RWPE2 (cell line): ENCODE measurements around the gene PEX1.
"Not testable (repeated sequence)": the region's sequence is repeated elsewhere in the genome, so short reads cannot be mapped to it uniquely, and the experiment has no call there.

Experiments used
- ATAC-seq: fragments of 200-7000 bp; cut with Tn5 transposase; 3 replicates; pipeline ENCODE4 v1.9.1; 2021; ENCODE audit warnings: low read depth
- DNase-seq: peaks from one replicate; pipeline ENCODE4 v3.0.0-alpha.2; 2020; ENCODE audit warnings: low spot score
- H3K27ac ChIP-seq: fragments of 450-650 bp; 2 replicates; pipeline ENCODE4 v1.5.1; 2017; ENCODE audit warnings: mild to moderate bottlenecking; ENCODE audit not compliant: poor library complexity, severe bottlenecking
- H3K27me3 ChIP-seq: fragments of 250-450 bp; sonication (Bioruptor Pico); 2 replicates; pipeline ENCODE4 v1.5.1; 2021; ENCODE audit warnings: mild to moderate bottlenecking, moderate library complexity; ENCODE audit not compliant: insufficient read depth, poor library complexity, severe bottlenecking
- H3K36me3 ChIP-seq: fragments of 250-450 bp; sonication (Bioruptor Pico); 2 replicates; pipeline ENCODE4 v1.5.1; 2020; ENCODE audit warnings: low read depth, mild to moderate bottlenecking, moderate library complexity
- H3K4me1 ChIP-seq: fragments of 250-450 bp; sonication (Bioruptor Pico); 2 replicates; pipeline ENCODE4 v1.5.1; 2021; ENCODE audit warnings: mild to moderate bottlenecking, moderate library complexity; ENCODE audit not compliant: insufficient read depth, poor library complexity, severe bottlenecking
- H3K4me3 ChIP-seq: fragments of 250-450 bp; sonication (Bioruptor Pico); 2 replicates; pipeline ENCODE4 v1.5.1; 2021; ENCODE audit warnings: mild to moderate bottlenecking, moderate library complexity; ENCODE audit not compliant: severe bottlenecking
- H3K9me3 ChIP-seq: fragments of 250-450 bp; sonication (Bioruptor Pico); 2 replicates; pipeline ENCODE4 v1.5.1; 2021; ENCODE audit warnings: mild to moderate bottlenecking, moderate library complexity; ENCODE audit not compliant: severe bottlenecking
- TF ChIP-seq, protein P1 (sequence below): fragments of 450-650 bp; IDR thresholded peaks from one replicate; pipeline ENCODE4 v1.5.1; 2017; ENCODE audit warnings: mild to moderate bottlenecking, moderate library complexity; ENCODE audit not compliant: poor library complexity, severe bottlenecking

The PEX1 gene

DNA sequence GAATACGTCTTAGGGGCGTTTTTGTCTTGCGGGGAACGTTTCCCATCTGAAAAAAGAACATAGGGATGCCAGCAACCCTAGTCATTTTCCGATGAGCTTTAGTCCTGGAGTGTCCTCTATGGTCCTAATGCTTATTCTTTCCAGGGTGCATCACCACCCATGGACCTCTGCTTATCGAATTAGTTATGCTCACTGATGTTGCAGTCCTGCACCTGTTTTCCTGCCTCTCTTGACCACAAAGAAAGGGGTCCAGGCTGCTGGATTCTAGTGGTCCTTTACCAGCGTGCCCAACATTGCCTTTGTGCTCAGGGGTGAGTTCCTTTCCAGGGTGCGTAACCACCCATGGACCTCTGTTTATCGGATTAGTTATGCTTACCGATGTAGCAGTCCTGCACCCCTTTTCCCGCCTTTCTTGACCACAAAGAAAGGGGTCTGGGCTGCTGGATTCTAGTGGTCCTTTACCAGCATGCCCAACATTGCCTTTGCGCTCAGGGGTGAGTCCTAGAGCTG lies 53.0 kb downstream of the PEX1 start:
- not testable (repeated sequence) for H3K27me3 ChIP-seq, ATAC-seq, H3K9me3 ChIP-seq, H3K36me3 ChIP-seq, H3K4me1 ChIP-seq, H3K4me3 ChIP-seq, DNase-seq, H3K27ac ChIP-seq

DNA sequence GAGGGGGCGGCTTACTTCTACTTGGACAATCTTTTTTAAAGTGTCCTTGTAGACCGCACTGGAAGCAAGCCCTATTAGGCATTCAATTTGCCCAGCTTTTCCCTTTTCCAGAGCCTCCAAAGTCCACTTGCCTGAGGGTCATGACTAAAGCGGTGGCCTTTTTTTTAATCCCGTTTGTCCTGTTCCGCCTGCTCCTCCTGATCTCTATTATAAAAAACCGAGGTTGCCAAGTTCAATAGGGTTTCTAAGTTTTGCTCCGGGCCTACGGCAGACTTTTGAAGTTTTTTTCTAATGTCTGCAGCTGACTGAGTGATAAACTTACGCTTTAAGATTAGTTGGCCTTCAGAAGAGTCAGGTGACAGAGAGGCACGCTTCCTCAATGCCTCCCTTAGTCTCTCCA lies 54.3 kb downstream of the PEX1 start:
- H3K36me3 ChIP-seq, H3K9me3 ChIP-seq, H3K4me3 ChIP-seq, H3K4me1 ChIP-seq, H3K27me3 ChIP-seq, H3K27ac ChIP-seq, DNase-seq, ATAC-seq: not testable (repeated sequence)

DNA sequence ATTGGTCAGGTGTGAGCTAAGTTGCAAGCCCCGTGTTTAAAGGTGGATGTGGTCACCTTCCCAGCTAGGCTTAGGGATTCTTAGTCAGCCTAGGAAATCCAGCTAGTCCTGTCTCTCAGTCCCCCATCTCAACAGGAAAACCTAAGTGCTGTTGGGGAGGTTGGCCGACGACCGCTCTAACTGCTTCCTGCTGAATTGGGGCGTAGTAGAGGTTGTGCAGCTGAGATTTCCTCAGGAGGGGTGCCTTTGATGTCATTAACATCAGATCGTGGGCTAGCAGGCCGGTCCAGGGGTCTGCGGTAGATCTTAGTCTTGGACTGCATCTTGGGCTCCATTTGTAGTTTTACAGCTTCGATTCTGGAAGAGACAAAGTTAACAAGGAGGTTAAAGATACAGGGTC lies 59.7 kb downstream of the PEX1 start:
- ATAC-seq, DNase-seq, H3K27ac ChIP-seq, H3K4me3 ChIP-seq, H3K4me1 ChIP-seq, H3K27me3 ChIP-seq, H3K9me3 ChIP-seq, H3K36me3 ChIP-seq: not testable (repeated sequence)

DNA sequence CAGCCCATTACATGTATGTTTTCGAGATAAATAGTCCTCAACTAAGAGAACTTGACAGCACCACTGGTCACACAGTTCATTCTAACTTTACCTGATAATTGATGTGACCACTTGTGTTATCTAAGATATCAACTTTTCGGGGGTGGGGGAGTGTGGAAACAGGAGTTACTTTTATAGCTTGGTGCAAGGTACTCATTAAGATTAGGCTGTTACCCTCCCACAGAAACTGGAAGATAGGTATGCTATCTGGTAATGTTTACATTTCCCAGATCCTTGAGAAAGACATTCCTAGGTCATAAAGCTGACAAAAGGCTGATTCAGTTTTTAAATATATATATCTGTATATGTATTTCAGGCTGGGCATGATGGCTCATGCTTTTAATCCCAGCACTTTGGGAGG lies 61.6 kb downstream of the PEX1 start:
- Histone ChIP-seq H3K27ac (no peak overlapping the region), H3K9me3 (no peaks in the 10 kb centered on the region), H3K4me1 (peaks cover 3% of the 10 kb centered on the region), H3K27me3 (no peaks in the 10 kb centered on the region), H3K4me3 (no peak overlapping the region), H3K36me3 (no peaks in the 10 kb centered on the region)
- DNase-seq = no peak
- TF ChIP-seq, protein P1, sequence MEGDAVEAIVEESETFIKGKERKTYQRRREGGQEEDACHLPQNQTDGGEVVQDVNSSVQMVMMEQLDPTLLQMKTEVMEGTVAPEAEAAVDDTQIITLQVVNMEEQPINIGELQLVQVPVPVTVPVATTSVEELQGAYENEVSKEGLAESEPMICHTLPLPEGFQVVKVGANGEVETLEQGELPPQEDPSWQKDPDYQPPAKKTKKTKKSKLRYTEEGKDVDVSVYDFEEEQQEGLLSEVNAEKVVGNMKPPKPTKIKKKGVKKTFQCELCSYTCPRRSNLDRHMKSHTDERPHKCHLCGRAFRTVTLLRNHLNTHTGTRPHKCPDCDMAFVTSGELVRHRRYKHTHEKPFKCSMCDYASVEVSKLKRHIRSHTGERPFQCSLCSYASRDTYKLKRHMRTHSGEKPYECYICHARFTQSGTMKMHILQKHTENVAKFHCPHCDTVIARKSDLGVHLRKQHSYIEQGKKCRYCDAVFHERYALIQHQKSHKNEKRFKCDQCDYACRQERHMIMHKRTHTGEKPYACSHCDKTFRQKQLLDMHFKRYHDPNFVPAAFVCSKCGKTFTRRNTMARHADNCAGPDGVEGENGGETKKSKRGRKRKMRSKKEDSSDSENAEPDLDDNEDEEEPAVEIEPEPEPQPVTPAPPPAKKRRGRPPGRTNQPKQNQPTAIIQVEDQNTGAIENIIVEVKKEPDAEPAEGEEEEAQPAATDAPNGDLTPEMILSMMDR = no peak
- no peak; the same call in 2 of the 3 replicates for ATAC-seq

DNA sequence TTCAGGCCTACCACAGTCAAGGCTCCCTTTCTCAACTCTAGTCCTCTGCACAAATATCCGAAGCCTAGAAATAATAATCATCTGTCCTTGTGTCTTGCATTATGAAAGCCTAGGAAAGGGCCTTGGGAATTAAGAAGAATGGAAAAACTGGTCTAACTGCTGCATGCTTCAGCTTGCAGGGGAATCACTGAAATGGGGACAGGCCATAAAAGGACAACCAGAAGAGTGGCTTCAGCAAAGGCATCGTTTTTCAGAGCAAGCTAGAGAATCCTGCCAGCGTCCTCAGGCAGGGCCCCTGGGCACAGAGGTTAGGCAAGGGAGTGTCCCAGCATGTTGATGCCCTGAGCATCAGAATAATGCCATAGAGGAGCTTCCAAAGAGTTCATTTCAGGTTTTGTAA lies 63.8 kb downstream of the PEX1 start:
- peaks cover 8% of the 10 kb centered on the region for H3K4me1 ChIP-seq
- DNase-seq = no peak

DNA sequence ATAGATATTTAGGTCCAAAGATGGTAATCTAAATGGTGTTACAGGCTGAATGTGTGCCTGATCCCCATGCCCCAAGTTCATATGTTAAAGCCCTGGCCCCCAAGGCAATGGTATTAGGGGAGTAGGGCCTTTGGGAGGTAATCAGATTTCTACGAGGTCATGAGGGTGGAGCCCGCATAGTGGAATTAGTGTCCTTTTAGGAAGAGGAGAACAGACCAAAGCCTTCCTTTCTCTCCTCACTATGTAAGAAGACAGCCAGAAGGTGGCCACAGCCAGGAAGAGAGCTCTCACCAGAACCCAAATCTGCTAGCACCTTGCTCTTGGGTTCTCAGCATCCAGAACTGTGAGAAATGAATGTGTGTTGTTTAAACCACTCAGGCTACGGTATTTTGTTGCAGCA lies 65.8 kb downstream of the PEX1 start:
- Histone ChIP-seq H3K4me3 (no peak overlapping the region), H3K27ac (no peak overlapping the region), H3K27me3 (no peaks in the 10 kb centered on the region), H3K36me3 (peaks cover 8% of the 10 kb centered on the region), H3K4me1 (peaks cover 8% of the 10 kb centered on the region), H3K9me3 (no peaks in the 10 kb centered on the region)
- DNase-seq (no peak), ATAC-seq (no peak)
- TF ChIP-seq, protein P1 = no peak

More for the DNA sequence above, 63.8 kb downstream of the PEX1 start:
- peak; percentile 21; the same call in 2 of the 3 replicates for ATAC-seq
- Histone ChIP-seq H3K36me3 (no peaks in the 10 kb centered on the region), H3K27ac (no peak overlapping the region), H3K27me3 (no peaks in the 10 kb centered on the region), H3K9me3 (no peaks in the 10 kb centered on the region), H3K4me3 (no peak overlapping the region)
- TF ChIP-seq, protein P1 = no peak
